Psoas muscle (tissue), 8 donors: ENCODE measurements around the gene PPP2R2C. TPM values are rescaled to one million over a fixed set of nuclear protein-coding genes. Genes with fewer than 3 reads are reported as not detected.

Experiments used
- ATAC-seq, 4 donors: fragments of 200-7000 bp; cut with Tn5 transposase; one replicate each; pipeline ENCODE4 v1.9.1; 2020; ENCODE audit warnings: moderate library complexity in 3 of 4, mild to moderate bottlenecking in 2 of 4
- DNase-seq, 2 donors: peaks; one replicate each; pipeline ENCODE4 v3.0.0-alpha.2; 2020
- H3K27ac ChIP-seq: fragments of 200-600 bp; one replicate; pipeline ENCODE4 v1.8.0; 2022
- H3K27me3 ChIP-seq, 3 donors: fragments of 200-600 bp in 1 of 3; one replicate each; pipeline versions ENCODE4 v1.6.1 to v1.8.0; 2013 to 2022; ENCODE audit warnings: low read length in 2 of 3, mild to moderate bottlenecking in 2 of 3, moderate library complexity in 1 of 3; ENCODE audit not compliant: insufficient read depth in 3 of 3
- H3K36me3 ChIP-seq, 2 donors: fragments of 200-600 bp in 1 of 2; one replicate each; pipeline versions ENCODE4 v1.6.1 to v1.8.0; 2013 to 2022; ENCODE audit warnings: low read depth in 1 of 2, mild to moderate bottlenecking in 1 of 2, moderate library complexity in 1 of 2; ENCODE audit not compliant: insufficient read depth in 1 of 2
- H3K4me1 ChIP-seq: fragments of 200-600 bp; one replicate; pipeline ENCODE4 v1.8.0; 2022
- H3K4me3 ChIP-seq: fragments of 200-600 bp; one replicate; pipeline ENCODE4 v1.8.0; 2022; ENCODE audit warnings: mild to moderate bottlenecking
- H3K9me3 ChIP-seq: fragments of 200-600 bp; one replicate; pipeline ENCODE4 v1.8.0; 2022
- CTCF ChIP-seq: fragments of 200-600 bp; IDR thresholded peaks from one replicate; pipeline ENCODE4 v1.8.0; 2022; ENCODE audit warnings: antibody characterized with exemption
- WGBS, 3 donors: extraction: QIAGEN DNeasy Blood & Tissue Kit; methylation state at CpG; one replicate each; pipeline versions ENCODE4 v1.1.6 to v1.1.7; 2013; 5-methylcytosine and 5-hydroxymethylcytosine counted together
- intact Hi-C, 2 donors: fragments of 100-400 bp; cut with DNase I; formaldehyde crosslinking; loops; one replicate each; pipeline versions ENCODE4 v1.11.0 to v1.14.2; 2022
- polyA plus RNA-seq, 3 donors: library from polyadenylated mRNA; stranded (reverse); fragments of 200-250 nt; gene quantifications; one replicate each; pipeline ENCODE4 v1.2.3, GENCODE V29; 2013
- total RNA-seq, 4 donors: library from RNA; stranded (reverse); fragmentation: NEBNext Ultra II Directional in 2 of 4; extraction: Animal tissue kit (Norgen Biotek cat#: 25700) in 2 of 4; gene quantifications; one replicate each; pipeline versions ENCODE4 v1.2.1 to v1.2.4, GENCODE V29; 2021 to 2023
- donor health status: healthy with polysubstance abuse.
- donor health status: DM: no; HTN: no; CAD: no; lungs with moderate emphysema.
- donor health status: Bipolar disorder and iron deficiency.
- donor health status: healthy.
- donor health status: DM: yes; HTN: yes; CAD: no.
- donor health status: DM: no; HTN: no; CAD: no.
- donor health status: DM: no; HTN: no; CAD: no.
- donor health status: DM: yes; HTN: yes; CAD: no.

The PPP2R2C gene
- total and polyA plus RNA-seq, 7 donors: 0.08 to 3.2 (median 1.2) TPM

- H3K4me3 ChIP-seq: no peak overlapping the region
- DNase-seq (no peak), ATAC-seq (no peak)
- no peak overlapping the region for H3K27ac ChIP-seq
- peaks cover 0 to 46% (median 3%) of the 10 kb centered on the region in 3 donors for H3K27me3 ChIP-seq
- intact Hi-C loops: no loop called here
- no peaks in the 10 kb centered on the region for H3K36me3 ChIP-seq
- WGBS, 3 donors: 86 to 89% (median 89%) methylated on average over 22 of the region's 22 CpGs
- no peaks in the 10 kb centered on the region for H3K9me3 ChIP-seq
- TF ChIP-seq CTCF: no peak
- H3K4me1 ChIP-seq: no peaks in the 10 kb centered on the region
Observed at GRCh38 chr4:6351246-6352000, 121.0 kb downstream of the PPP2R2C start.

GRCh38 chr4:6350646-6351045, 121.8 kb downstream of the PPP2R2C start:
- 60 to 68% (median 63%) methylated on average over 8 of the region's 8 CpGs for WGBS, 3 donors
- ATAC-seq: no peak

GRCh38 chr4:6349896-6350603, 122.4 kb downstream of the PPP2R2C start:
- Histone ChIP-seq H3K36me3 (no peaks in the 10 kb centered on the region), H3K4me1 (no peaks in the 10 kb centered on the region), H3K4me3 (no peak overlapping the region), H3K27me3 (peaks cover 0 to 46% (median 4%) of the 10 kb centered on the region in 3 donors), H3K9me3 (no peaks in the 10 kb centered on the region), H3K27ac (no peak overlapping the region)
- DNase-seq (peak in 1 of 2 donors; percentile 15), ATAC-seq (no peak)
- intact Hi-C loops: no loop called here
- WGBS, 3 donors: 29 to 33% (median 31%) methylated on average over 19 of the region's 19 CpGs
- no peak for TF ChIP-seq CTCF

More at GRCh38 chr4:6350646-6351045, 121.8 kb downstream of the PPP2R2C start:
- Histone ChIP-seq H3K27ac (no peak overlapping the region), H3K9me3 (no peaks in the 10 kb centered on the region), H3K36me3 (no peaks in the 10 kb centered on the region), H3K4me1 (no peaks in the 10 kb centered on the region), H3K4me3 (no peak overlapping the region), H3K27me3 (peaks cover 0 to 46% (median 3%) of the 10 kb centered on the region in 3 donors)
- intact Hi-C loops: no loop called here
- TF ChIP-seq CTCF: no peak
- no peak for DNase-seq

GRCh38 chr4:6348408-6348807, 124.0 kb downstream of the PPP2R2C start:
- Histone ChIP-seq H3K9me3 (no peaks in the 10 kb centered on the region), H3K27me3 (peaks cover 0 to 46% (median 6%) of the 10 kb centered on the region in 3 donors), H3K4me1 (no peaks in the 10 kb centered on the region), H3K4me3 (no peak overlapping the region), H3K27ac (no peak overlapping the region), H3K36me3 (no peaks in the 10 kb centered on the region)
- intact Hi-C loops: no loop called here
- 65 to 84% (median 79%) methylated on average over 4 of the region's 4 CpGs for WGBS, 3 donors
- no peak for TF ChIP-seq CTCF
- DNase-seq (peak in 1 of 2 donors; percentile 11), ATAC-seq (no peak)
